ENCODE results near the gene KRTAP1-5.
"Not testable (repeated sequence)": the region's sequence is repeated elsewhere in the genome, so short reads cannot be mapped to it uniquely, and the experiment has no call there.

Gene KRTAP1-5

DNA sequence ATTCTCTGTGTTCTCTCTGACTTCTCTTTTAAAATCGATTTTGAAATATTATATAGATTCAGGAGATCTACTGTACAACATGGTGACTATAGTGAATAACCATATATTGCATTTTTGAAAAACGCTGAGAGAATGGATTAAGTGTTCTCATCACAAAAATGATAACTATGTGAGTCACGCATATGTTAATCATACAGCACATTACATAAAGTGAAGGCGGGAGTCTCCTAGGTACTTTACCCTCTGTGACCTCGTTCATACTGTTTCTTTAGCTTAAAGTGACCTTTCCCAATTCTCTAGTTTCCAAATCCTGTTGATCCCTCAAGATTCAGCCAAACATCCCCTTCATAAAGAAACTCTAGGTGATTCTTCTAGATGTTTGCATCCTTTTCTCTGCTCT is 24.2 kb downstream of the KRTAP1-5 start:
- DNase-seq, result no peak

DNA sequence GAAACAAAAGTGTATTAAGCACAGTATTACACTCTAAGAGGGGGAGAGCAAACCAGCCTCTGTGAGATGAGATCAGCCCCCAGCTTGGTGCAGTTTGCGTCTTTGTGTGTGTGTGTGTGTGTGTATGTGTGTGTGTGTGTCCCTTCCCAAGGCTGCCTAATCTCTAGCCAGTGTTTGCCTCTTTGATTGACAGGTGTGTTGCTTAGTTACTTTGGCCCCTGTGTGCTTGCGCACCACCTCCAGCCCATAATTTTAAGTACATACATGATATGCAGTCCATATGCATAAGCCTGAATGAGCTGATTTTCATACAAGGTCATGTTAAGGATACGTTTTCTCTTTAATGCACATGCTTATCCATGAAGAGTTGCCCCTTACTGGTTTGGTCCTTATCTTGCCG is 25.2 kb downstream of the KRTAP1-5 start:
- DNase-seq, result no peak

DNA sequence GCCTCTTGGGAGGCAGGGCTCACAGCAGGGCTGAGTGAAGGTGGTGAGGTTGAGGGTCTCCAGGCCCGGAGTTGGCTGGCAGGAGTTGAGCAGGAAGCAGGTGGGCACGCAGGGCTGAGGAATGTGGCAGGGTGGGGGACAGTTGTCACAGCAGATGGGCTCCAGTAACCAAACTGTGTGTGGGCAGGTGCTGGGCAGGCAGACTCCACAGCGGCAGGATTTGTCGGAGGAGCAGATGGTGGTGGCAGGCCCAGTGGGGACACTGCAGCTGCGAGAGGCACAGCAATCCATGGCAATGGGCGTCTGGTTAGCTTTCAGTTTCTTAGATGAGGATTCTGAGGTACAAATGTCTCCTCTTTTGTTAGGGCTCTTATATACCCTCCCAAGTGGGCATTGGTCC is 27.4 kb downstream of the KRTAP1-5 start, which contains the start of gene KRTAP3-2:
Gene KRTAP3-2 (minus strand): TSS at position 344 of the 400 bp plus-strand sequence. CDS start 53 bp downstream, at position 291.
- not testable (repeated sequence) for DNase-seq

DNA sequence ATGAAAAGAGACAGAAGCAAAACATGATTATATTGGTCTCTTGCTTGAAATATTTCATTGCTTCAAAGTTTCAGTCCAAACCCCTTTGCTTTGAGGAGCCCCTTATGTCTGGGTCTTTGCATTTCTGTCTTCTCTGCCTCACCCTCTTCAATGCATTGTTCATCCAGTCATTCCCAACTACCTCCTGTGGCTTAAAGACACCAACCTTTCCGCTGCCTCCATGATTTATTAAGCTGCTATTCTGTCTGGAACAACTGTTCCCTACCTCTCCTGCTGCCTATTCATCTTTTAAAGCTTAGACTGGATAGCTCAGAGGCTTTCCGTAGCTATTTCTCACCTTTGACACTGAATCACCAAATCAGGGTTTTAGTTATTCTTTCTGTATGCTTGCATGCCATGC is 29.6 kb downstream of the KRTAP1-5 start:
- no peak for DNase-seq

DNA sequence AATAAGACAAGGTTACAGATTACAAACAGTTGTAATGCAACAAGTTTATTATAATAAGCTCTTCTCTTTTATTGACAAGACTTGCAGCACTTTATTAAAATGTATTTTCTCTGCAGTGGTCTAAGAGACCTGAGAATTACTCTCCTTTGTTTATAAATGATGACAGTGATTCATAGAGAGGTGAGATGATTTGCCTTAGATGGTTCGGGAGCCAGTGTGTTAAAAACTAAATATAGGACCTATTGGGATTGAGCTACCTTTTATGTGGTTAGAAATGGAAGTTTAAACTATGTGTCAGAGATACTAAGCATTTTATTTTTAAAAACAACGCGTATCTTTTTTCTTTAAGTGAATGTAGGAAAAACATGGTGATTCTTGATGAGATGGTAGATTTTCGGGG is 30.2 kb downstream of the KRTAP1-5 start:
- no peak for DNase-seq

DNA sequence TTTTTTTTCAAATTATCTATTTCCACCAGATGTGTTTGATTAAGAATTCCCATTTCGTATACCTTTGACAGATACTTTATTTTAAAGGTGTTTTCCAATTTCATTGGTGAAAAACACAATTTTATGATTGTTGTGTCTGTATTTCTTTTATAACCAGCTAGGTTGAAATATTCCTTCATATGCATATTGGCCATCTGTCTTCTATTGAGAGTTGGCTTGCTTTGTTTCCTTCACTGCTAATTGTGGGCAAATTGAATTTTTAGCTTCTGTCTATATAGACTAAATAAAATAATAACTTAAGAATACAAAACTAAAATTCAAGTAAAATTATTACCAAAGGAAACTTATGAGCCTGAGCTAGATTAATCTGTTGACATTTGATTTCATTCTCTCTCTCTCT is 31.9 kb downstream of the KRTAP1-5 start:
- DNase-seq, result no peak

DNA sequence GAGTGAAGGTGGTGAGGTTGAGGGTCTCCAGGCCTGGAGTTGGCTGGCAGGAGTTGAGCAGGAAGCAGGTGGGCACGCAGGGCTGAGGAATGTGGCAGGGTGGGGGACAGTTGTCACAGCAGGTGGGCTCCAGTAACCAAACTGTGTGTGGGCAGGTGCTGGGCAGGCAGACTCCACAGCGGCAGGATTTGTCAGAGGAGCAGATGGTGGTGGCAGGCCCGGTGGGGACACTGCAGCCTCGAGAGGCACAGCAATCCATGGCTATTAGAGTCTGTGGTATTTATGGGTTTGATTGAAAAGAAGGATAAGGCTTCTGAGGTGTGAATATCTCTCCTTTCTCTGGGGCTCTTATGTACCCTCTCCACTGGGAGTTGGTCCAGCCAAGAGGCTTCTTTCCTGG is 33.2 kb downstream of the KRTAP1-5 start, which contains the start of gene KRTAP3-3:
Gene KRTAP3-3 (minus strand): TSS at position 326 of the 400 bp plus-strand sequence. CDS start 67 bp downstream, at position 259.
- DNase-seq, result no peak

DNA sequence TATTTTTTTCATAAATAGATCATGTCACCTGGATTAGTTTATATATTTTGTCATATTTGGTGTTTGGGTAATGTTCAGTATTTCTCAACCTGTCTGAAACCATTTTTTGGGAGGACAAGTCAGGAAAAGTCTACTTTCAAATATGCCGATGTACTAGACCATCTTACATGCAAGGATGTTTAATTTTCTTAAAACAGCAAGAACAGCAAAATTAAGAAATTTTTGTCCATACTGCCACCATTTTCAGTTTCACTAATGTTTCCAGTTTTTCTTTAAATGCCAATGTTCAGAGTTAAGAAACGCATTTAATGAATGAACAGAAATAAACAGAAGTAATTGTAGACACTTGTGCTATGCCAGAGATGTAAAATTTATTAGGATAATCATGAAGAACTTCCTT is 33.9 kb downstream of the KRTAP1-5 start:
- no peak for DNase-seq

DNA sequence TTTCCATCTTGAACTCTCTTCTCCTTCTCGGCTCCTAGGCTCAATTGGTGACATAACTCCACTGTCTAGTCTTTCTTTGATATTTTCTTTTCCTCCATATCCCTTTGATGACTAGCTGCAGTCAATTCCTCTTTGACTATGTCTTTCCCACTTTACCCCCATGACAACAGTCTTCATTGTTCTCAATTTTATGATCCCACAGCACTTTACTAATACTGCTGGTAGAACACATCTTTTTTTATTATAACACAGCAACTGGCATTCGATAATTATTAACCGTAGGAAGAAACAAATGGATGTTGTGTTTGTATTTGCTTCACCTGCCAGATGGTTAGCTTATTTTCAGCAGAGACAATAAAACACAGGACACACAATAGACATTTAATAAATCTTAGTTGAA is 34.3 kb downstream of the KRTAP1-5 start:
- no peak for DNase-seq

DNA sequence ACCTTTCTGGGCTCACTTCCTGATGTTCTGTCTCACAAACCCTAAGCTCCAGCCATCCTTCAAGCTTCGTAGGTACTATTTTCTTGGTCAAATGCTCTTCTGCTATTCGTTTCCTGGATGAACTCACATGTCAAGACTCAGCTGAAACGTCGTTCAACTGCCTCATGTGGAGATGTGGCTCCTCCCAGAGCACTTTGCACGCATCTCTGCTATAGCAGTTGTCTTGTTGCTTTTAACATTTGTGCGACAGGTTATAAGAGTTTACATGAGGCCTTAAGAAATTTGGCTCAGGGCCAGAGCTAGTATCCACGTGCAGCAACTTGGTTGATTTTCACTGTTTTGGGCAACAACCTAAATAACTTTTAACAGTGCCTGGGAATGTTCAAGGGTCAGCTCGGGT is 40.1 kb downstream of the KRTAP1-5 start:
- no peak for DNase-seq

DNA sequence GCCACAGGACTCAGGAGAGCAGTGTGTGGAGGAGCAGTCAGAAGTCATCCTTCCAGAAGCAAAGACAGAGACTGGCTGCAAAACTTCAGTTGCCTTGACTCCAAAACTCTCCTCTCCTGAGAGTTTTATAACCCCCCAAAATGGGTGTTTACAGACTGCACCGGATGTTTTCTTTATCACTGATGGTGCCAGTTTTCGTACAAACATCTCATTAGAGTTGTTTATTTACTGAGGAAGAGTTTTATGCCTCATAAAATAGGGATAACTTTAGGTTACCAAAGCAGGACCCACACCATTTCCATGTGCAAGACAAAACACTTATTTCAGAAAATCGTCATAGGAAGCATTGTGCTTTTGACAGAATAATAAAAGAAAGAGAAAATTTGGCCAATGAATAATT is 42.8 kb downstream of the KRTAP1-5 start, which contains the start of gene KRT40:
Gene KRT40 (minus strand): TSS at position 101 of the 400 bp plus-strand sequence. CDS start 53 bp downstream, at position 48.
- no peak for DNase-seq

DNA sequence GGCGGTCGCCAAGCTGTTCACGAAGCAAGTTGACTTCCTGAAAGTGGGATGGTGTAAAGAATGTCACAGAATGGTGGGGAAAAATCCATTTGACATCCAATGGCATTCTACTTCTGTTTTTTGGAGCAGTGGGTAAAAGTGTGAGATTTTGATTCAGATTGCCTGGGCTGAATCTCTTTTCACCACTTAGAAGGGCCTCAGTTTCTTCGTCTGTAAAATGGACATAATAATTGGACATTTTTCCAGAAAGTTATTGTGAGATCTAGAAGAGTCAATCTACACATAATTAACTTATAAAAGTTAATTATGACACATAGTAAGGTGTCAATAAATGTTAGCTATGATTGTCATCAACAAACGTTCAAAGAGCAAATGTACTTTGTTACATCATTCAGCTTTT is 45.9 kb downstream of the KRTAP1-5 start:
- DNase-seq, result no peak

DNA sequence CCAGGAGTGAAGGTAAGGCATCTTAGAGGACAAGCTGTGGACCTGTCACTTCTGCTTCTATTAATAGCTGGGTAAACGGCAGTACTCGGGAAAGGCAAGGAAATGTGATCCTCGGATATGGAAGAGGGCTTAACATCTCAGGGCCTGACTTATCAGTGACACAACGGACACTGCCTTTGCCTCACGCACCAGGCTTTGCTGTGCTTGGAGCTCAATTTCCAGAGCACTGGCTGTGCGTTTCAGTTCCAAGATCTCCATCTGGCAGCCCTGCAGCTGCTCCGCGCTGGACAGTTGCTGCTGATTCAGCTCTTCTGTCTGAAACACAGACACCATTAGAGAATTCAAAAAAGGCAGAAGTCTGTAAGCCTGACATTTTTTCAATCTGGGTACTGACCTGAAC is 46.4 kb downstream of the KRTAP1-5 start:
- no peak for DNase-seq

DNA sequence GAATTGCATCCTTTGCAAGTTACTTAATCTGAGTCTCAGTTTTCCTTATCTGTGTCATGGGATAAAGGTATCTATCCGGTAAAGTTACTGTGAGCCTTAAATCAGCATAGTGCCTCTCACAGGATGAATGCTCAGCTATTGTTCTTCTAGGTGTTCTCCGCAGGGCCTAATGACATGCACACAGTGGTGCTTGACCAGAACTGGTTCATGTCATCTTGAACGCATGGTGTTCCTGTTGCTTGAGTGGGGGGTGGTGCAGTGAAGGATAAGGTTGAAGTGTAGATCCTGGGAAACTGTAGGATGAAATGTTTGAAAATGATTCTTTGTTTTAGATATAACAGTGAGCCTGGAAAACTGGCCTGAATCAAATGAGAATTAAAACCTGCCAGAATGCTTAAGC is 46.9 kb downstream of the KRTAP1-5 start:
- DNase-seq, result no peak

DNA sequence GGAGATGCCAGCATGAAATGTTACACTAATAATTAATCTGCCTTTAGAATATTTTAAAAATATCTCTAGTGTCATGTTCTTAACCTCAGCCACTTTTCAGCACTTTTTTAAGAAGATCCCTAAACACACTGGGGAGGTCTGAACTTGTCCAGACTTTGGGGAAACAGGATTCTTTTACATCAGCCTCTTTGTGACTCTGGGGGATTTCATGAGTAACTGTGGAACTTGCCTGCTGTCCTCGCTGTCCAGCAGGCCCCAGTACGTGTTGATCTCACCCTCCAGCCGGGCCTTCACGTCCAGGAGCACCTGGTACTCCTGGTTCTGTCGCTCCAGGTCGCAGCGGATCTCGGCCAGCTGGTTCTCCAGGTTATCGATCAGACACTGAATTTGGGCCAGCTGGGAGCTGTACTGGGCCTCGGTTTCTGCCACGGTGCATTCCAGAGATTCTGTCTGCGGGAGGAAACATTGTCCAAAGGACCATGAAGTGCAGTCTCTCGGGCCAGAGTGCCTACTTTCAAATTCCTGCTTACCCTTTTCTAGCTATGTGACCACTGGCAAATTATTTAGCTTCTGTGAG is 48.3 kb downstream of the KRTAP1-5 start:
- DNase-seq, result no peak
